Activated T-cell treated with anti-CD3 and anti-CD28 coated beads, Interleukin-2, amount 50 U/mL, for 1 hour (primary cell): ENCODE data around the gene ZNF483.
"Not testable (repeated sequence)": the region's sequence is repeated elsewhere in the genome, so short reads cannot be mapped to it uniquely, and the experiment has no call there.

Source experiments
- DNase-seq: peaks from one replicate; pipeline ENCODE4 v3.0.0-alpha.2; 2020

ZNF483 gene

DNA sequence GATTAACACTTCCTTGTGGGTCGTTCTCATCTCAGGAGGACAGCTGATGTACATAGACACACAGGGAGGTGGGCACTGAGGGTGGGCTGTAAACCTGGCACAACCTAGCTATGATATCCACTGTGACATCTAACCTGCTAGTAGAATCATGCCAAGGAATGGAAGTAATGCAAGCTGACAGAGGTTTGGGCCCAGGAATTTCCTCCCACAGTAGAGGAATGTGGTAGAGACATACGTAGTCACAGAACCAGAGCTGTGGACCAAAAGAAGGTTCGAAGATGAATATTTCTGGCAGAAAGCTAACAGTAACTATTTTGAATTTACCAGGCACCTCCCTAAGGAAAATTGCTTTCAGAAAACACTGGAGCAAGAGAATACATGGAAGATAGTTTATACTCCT is 90.9 kb downstream of the ZNF483 start:
- no peak for DNase-seq

- DNase-seq = not testable (repeated sequence)
Observed at GRCh38 chr9:111617349-111617748, 92.4 kb downstream of the ZNF483 start.

- no peak for DNase-seq
Observed at GRCh38 chr9:111621895-111622480, 97.0 kb downstream of the ZNF483 start.

DNA sequence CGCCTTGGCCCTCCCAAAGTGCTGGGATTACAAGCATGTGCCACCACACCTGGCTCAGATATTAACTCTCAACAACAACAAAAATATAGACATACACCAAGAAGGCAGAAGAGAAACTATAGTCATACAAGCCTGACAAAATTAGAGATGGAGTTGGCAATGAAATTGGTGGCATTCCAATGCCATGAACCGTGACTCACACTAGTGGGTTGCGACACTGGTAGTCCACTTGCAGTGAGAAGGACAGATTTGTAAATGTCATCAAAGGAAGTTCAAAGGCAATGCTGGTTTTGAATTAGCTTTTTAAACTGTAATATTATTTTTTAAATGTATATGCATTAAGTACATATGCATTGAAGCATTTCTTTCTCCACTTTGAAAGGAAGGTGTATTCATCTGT is 97.6 kb downstream of the ZNF483 start:
- no peak for DNase-seq
